ENCODE measurements around the gene PPIE. TPM values are rescaled to one million over a fixed set of nuclear protein-coding genes. Genes with fewer than 3 reads are reported as not detected.

The PPIE gene
- total and polyA plus RNA-seq, 2 experiments from 2014 or later, result 27.8 to 51.9 TPM

DNA sequence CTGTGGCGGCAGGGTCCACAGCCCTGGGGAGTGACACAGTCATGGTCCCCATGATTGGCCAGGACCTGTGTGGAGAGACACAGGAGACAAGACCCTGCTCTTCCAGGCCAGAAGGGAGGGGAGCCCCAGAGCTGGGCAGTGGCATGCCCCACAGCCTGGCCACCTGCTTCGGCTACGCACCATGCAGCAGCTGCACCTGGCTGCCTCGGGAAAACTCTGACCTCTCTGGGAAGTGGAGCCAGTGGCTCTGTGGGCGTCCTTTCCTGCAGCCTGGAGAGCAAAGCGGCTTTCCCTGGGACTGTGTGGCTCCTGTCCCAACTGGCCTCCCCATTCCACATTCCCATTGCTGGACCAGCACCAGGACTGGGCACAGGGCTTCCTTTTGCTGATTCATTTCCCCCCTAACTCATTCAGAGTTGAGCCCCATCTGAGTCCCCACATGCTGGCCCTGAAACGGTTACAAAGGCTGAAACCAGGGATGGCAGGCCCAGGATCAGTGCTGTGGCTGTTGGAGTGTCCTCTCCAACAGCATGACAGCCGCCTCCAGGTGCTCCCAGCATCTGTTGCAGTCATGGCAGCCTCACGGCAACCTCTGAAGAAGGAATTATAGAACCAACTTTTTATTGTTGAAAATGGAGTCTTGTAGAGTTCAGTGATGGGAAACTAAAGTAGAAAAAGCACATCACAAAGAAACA lies 17.4 kb downstream of the PPIE start:
- Histone ChIP-seq H4K20me1 (replicated peaks; ENCODE audit: insufficient read depth) (0 out of 2 replicates have a peak, but pooled peaks cover 3% of the 10 kb centered on the region), H3K4me3 (no peak overlapping the region), H3K36me3 (ENCODE audit: insufficient read depth) (no peaks in the 10 kb centered on the region; the same call in 1 of the 2 replicates), H3K27me3 (ENCODE audit: insufficient read depth) (no peaks in the 10 kb centered on the region), H3K4me2 (no peak overlapping the region), H2AFZ (no peak overlapping the region), H3K79me2 (replicated peaks; ENCODE audit: insufficient read depth) (no peaks in the 10 kb centered on the region), H3K9me2 (ENCODE audit: insufficient read depth) (no peaks in the 10 kb centered on the region), H3F3A (replicated peaks; ENCODE audit: low read depth) (no peaks in the 10 kb centered on the region), H3K4me1 (ENCODE audit: insufficient read depth) (no peaks in the 10 kb centered on the region), H3K27ac (ENCODE audit: low read depth) (no peak overlapping the region)
- TF ChIP-seq EZH2phosphoT487 (IDR thresholded peaks at IDR 0.05; ENCODE audit: unreplicated experiment), result no peak
- TF ChIP-seq, protein P1, sequence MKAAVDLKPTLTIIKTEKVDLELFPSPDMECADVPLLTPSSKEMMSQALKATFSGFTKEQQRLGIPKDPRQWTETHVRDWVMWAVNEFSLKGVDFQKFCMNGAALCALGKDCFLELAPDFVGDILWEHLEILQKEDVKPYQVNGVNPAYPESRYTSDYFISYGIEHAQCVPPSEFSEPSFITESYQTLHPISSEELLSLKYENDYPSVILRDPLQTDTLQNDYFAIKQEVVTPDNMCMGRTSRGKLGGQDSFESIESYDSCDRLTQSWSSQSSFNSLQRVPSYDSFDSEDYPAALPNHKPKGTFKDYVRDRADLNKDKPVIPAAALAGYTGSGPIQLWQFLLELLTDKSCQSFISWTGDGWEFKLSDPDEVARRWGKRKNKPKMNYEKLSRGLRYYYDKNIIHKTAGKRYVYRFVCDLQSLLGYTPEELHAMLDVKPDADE (IDR thresholded peaks at IDR 0.05), result no peak
- no peak for TF ChIP-seq NANOG (IDR thresholded peaks at IDR 0.05; ENCODE audit: borderline replicate concordance)
- no peak for TF ChIP-seq POLR2AphosphoS5 (IDR thresholded peaks at IDR 0.05; ENCODE audit: low read depth)
- no peak for TF ChIP-seq EZH2 (IDR thresholded peaks at IDR 0.05; ENCODE audit: low read depth, unreplicated experiment)
- no peak for TF ChIP-seq ZNF331 (CRISPR knock-in tag; IDR thresholded peaks at IDR 0.05; ENCODE audit: low read depth)
- Mint-ChIP-seq H3K27ac (no peak overlapping the region), H3K4me1 (no peaks in the 10 kb centered on the region; the same call in 2 of the 3 replicates), H3K4me3 (no peak overlapping the region; the same call in 2 of the 3 replicates), H3K9me3 (peaks cover 11% of the 10 kb centered on the region; the same call in 2 of the 3 replicates), H3K27me3 (ENCODE audit: insufficient read depth, low read depth, poor library complexity) (peaks cover 2% of the 10 kb centered on the region), H3K36me3 (ENCODE audit: low read depth) (peaks cover 45% of the 10 kb centered on the region)
- DNase-seq (ENCODE audit: low spot score) (no peak), ATAC-seq (no peak)

DNA sequence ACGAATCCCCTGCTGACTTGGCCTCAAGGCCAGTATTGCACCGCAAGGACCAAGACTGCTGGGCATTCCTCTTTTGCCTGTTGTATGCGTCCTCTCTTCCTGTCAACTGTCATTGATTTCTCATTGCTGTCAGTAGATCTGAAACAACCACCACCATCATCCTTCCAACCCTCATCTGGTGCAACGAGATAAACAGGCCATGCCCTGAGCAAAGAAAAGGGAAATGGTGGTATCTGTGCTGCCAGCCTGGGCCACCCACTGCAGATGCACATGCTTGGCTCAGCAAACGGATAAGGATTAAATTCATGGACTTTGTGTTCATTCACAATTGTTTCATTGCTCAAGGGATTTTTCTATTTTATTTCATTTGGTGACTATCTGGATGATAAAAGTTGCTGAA lies 18.8 kb downstream of the PPIE start:
- 0 out of 2 replicates have a peak, but pooled peaks cover 3% of the 10 kb centered on the region for H4K20me1 ChIP-seq (replicated peaks; ENCODE audit: insufficient read depth)
- H3K4me3 ChIP-seq, result no peak overlapping the region
- Mint-ChIP-seq H3K9me3 (peaks cover 15% of the 10 kb centered on the region; the same call in 2 of the 3 replicates), H3K27me3 (ENCODE audit: insufficient read depth, low read depth, poor library complexity) (peaks cover 3% of the 10 kb centered on the region), H3K4me1 (no peaks in the 10 kb centered on the region; the same call in 2 of the 3 replicates), H3K4me3 (no peak overlapping the region), H3K27ac (no peak overlapping the region), H3K36me3 (ENCODE audit: low read depth) (peaks cover 37% of the 10 kb centered on the region)
- no peaks in the 10 kb centered on the region for H3K79me2 ChIP-seq (replicated peaks; ENCODE audit: insufficient read depth)
- no peak overlapping the region for H3K27ac ChIP-seq (ENCODE audit: low read depth)
- H3K4me2 ChIP-seq, result no peak overlapping the region
- no peak for TF ChIP-seq NANOG (IDR thresholded peaks at IDR 0.05; ENCODE audit: borderline replicate concordance)
- H2AFZ ChIP-seq, result no peak overlapping the region
- ATAC-seq (no peak), DNase-seq (ENCODE audit: low spot score) (no peak)
- H3K9me2 ChIP-seq (ENCODE audit: insufficient read depth), result no peaks in the 10 kb centered on the region
- no peaks in the 10 kb centered on the region for H3K27me3 ChIP-seq (ENCODE audit: insufficient read depth)
- no peaks in the 10 kb centered on the region for H3K36me3 ChIP-seq (ENCODE audit: insufficient read depth)
- no peaks in the 10 kb centered on the region for H3F3A ChIP-seq (replicated peaks; ENCODE audit: low read depth)
- no peaks in the 10 kb centered on the region for H3K4me1 ChIP-seq (ENCODE audit: insufficient read depth)

DNA sequence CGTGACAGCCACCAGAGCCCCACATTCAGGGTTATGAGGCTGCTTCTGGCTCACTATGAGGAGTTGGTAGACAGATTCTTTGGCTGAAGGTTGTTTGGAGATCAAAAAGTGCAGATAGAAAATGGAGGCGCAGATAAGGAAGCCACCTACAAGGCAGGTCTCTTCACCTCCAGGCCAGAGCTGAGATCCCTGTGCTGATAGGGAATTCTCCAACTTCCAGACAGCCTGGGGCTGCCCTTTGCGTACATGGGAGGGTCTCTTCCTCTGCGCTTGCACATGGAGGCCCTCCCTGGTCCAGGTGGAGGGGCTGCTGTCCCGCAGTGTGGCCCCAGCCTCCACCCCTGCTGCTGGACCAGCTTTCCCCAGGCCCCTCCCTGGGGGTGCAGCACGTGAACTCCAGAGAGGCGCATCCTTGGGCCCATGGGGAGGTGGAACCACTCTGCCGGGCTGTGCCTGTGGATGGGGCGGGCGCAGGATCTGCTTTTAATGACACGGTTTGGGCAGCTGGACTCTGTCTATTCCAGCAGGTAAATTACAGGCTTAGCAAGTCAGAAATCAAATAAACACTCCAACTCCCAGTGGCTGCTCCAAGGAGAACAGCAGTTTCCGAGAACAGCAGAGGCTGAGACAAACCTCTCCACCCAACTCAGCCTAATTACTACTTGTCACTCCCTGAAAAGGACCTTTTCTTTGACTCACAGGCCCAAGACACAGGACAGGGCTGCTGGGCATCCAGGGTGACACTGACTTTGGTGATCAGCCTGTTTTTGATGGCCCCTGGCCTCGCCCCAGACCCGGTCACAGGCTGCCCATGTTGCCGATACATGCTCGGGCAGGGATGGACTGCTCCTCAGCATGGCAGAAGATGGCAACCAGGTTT lies 20.1 kb downstream of the PPIE start:
- no peak for ATAC-seq
- no peak overlapping the region for H3K27ac Mint-ChIP-seq
- H3K27me3 Mint-ChIP-seq (ENCODE audit: insufficient read depth, low read depth, poor library complexity), result peaks cover 3% of the 10 kb centered on the region
- TF ChIP-seq, protein P2, sequence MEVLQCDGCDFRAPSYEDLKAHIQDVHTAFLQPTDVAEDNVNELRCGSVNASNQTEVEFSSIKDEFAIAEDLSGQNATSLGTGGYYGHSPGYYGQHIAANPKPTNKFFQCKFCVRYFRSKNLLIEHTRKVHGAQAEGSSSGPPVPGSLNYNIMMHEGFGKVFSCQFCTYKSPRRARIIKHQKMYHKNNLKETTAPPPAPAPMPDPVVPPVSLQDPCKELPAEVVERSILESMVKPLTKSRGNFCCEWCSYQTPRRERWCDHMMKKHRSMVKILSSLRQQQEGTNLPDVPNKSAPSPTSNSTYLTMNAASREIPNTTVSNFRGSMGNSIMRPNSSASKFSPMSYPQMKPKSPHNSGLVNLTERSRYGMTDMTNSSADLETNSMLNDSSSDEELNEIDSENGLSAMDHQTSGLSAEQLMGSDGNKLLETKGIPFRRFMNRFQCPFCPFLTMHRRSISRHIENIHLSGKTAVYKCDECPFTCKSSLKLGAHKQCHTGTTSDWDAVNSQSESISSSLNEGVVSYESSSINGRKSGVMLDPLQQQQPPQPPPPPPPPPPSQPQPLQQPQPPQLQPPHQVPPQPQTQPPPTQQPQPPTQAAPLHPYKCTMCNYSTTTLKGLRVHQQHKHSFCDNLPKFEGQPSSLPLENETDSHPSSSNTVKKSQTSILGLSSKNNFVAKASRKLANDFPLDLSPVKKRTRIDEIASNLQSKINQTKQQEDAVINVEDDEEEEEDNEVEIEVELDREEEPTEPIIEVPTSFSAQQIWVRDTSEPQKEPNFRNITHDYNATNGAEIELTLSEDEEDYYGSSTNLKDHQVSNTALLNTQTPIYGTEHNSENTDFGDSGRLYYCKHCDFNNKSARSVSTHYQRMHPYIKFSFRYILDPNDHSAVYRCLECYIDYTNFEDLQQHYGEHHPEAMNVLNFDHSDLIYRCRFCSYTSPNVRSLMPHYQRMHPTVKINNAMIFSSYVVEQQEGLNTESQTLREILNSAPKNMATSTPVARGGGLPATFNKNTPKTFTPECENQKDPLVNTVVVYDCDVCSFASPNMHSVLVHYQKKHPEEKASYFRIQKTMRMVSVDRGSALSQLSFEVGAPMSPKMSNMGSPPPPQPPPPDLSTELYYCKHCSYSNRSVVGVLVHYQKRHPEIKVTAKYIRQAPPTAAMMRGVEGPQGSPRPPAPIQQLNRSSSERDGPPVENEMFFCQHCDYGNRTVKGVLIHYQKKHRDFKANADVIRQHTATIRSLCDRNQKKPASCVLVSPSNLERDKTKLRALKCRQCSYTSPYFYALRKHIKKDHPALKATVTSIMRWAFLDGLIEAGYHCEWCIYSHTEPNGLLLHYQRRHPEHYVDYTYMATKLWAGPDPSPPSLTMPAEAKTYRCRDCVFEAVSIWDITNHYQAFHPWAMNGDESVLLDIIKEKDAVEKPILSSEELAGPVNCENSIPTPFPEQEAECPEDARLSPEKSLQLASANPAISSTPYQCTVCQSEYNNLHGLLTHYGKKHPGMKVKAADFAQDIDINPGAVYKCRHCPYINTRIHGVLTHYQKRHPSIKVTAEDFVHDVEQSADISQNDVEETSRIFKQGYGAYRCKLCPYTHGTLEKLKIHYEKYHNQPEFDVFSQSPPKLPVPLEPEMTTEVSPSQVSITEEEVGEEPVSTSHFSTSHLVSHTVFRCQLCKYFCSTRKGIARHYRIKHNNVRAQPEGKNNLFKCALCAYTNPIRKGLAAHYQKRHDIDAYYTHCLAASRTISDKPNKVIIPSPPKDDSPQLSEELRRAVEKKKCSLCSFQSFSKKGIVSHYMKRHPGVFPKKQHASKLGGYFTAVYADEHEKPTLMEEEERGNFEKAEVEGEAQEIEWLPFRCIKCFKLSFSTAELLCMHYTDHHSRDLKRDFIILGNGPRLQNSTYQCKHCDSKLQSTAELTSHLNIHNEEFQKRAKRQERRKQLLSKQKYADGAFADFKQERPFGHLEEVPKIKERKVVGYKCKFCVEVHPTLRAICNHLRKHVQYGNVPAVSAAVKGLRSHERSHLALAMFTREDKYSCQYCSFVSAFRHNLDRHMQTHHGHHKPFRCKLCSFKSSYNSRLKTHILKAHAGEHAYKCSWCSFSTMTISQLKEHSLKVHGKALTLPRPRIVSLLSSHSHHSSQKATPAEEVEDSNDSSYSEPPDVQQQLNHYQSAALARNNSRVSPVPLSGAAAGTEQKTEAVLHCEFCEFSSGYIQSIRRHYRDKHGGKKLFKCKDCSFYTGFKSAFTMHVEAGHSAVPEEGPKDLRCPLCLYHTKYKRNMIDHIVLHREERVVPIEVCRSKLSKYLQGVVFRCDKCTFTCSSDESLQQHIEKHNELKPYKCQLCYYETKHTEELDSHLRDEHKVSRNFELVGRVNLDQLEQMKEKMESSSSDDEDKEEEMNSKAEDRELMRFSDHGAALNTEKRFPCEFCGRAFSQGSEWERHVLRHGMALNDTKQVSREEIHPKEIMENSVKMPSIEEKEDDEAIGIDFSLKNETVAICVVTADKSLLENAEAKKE (CRISPR knock-in tag; IDR thresholded peaks at IDR 0.05), result no peak

More for the DNA sequence above, 20.1 kb downstream of the PPIE start:
- Histone ChIP-seq H3K36me3 (ENCODE audit: insufficient read depth) (no peaks in the 10 kb centered on the region), H3K4me3 (no peak overlapping the region), H3K27me3 (ENCODE audit: insufficient read depth) (no peaks in the 10 kb centered on the region), H4K20me1 (replicated peaks; ENCODE audit: insufficient read depth) (0 out of 2 replicates have a peak, but pooled peaks cover 3% of the 10 kb centered on the region), H3K9me2 (ENCODE audit: insufficient read depth) (no peaks in the 10 kb centered on the region), H3K4me1 (ENCODE audit: insufficient read depth) (no peaks in the 10 kb centered on the region), H2AFZ (no peak overlapping the region), H3F3A (replicated peaks; ENCODE audit: low read depth) (no peaks in the 10 kb centered on the region), H3K27ac (ENCODE audit: low read depth) (no peak overlapping the region), H3K4me2 (no peak overlapping the region), H3K79me2 (replicated peaks; ENCODE audit: insufficient read depth) (no peaks in the 10 kb centered on the region)
- no peaks in the 10 kb centered on the region; the same call in 2 of the 3 replicates for H3K4me1 Mint-ChIP-seq
- H3K4me3 Mint-ChIP-seq, result no peak overlapping the region
- no peak for DNase-seq (ENCODE audit: low spot score)
- peaks cover 15% of the 10 kb centered on the region; the same call in 2 of the 3 replicates for H3K9me3 Mint-ChIP-seq
- peaks cover 31% of the 10 kb centered on the region for H3K36me3 Mint-ChIP-seq (ENCODE audit: low read depth)
